Stimulated activated CD8-positive, alpha-beta memory T cell treated with anti-CD3 and anti-CD28 coated beads, Interleukin-7, amount 100 ng/mL, for 24 hours (primary cell): ENCODE measurements around the gene CTNNB1.
"Not testable (repeated sequence)": the region's sequence is repeated elsewhere in the genome, so short reads cannot be mapped to it uniquely, and the experiment has no call there.

Experiments used
- DNase-seq: peaks from one replicate; pipeline ENCODE4 v3.0.0-alpha.2; 2020; ENCODE audit warnings: low read depth

CTNNB1 gene

DNA sequence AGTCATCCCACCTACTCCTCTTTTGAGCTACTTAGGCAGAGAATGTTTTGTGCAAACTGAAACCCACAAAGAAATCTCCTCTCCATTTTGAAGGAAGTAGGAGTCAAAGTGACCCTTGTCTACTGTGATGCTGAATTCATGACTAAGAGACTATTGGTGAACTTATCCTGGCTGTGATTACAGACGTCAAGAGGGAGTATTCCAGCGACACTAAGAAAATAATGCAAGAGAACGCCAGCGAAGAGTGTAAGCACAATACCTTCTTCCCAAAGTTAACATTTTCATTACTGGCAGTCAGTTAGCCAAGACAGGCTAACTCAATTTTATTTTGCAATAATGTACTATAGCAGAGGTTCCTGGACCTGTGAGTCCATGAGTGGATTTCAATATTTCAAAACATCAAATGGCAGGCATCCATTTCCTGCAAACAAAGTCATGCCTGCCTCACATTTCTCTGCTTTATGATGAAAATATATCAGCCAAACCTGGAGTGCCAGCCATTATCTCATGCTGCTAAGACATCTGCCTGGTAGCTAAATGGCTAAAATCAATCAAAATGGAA is 59.0 kb downstream of the CTNNB1 start:
- DNase-seq = no peak

DNA sequence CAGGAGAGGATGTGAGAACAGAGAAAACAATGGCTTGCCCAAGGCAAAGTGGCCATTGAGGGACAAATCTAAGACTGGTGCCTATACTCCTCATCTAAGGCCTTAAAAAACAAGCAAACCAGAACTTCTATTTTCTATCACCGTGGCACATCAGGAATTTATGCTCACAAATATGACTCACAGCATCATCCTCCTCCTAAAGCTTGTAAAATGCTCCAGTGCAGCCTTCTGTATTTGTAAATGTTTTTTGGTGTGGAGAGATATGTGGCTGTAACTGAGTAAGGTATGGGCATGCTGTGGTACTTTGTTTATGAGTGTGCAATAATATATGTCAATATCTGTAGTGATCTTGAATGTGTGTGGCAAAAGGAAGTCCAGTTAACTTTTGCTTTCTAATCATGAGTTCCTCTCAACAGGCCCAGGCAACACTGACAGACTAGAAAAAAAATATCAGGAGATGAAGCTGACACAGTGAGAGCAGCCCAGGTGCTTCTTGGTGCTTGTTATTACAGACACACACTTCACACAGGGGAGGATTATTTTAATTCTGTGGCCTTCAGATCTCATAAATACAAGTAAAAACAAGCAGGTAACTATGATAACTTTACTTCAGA is 60.3 kb downstream of the CTNNB1 start:
- no peak for DNase-seq

DNA sequence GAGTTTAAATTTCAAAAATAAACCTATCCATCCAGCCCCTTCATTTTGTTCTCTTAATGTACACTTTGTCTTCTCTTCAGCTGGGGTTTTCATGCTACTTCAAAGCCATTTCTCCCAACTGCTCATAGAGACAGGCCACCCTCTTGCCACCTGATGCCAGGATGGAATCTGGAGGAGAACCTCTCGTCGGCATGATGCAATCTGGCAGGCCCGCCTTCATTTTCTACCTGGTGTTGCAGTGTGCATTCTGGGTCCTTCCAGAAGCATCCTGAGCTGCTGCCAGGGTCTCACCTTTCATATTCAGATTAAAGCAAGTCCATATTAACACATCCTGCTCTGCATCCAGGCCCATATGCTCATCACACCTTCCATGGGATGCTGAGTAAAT is 60.8 kb downstream of the CTNNB1 start:
- DNase-seq = no peak

DNA sequence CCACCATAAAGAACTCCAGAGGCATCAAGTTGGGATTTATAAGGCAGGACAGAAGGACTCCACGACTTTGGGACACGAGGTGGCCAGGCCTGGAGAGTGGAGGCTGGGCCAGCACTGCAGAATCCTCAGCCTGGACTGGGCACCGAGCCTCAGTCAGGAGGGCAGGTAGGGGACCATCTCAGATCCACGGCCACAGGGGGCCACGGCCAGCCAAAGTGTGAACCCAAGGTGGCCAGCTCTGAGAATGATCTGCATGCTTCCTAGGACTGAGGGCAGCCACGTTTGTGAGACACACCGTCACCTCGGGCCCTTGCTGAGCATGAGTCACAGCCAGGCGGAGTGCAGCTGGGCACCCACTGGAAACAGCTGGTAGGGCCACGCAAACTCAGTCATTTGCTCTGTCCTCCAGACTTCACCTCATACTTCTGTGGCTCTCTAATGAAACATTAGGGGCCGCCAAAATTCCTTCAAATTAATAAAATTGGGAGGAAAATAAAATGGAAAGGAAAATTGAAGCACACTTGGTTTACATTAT is 65.8 kb downstream of the CTNNB1 start:
- DNase-seq = no peak

DNA sequence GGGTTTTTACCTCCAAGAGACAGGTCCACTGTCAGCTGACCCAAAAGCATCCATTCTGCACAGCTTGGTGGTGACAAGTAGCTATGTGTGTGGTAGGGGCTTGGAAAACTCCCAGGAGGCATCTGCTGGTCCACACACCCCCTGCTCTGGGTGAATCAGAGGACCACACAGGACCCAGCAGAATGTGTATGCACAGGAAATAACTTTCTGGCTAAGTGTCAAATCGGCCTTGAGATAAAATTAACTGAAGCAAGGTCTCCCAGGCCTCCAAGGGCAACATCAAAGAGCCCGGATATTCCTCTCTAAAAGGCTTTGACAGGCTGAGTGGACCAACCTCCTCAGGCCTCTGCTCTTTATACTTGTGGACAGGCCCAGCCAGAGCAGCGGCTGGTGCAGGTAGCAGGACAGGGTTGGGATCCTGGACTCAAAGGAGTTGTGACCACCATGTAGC is 66.5 kb downstream of the CTNNB1 start:
- DNase-seq = no peak

DNA sequence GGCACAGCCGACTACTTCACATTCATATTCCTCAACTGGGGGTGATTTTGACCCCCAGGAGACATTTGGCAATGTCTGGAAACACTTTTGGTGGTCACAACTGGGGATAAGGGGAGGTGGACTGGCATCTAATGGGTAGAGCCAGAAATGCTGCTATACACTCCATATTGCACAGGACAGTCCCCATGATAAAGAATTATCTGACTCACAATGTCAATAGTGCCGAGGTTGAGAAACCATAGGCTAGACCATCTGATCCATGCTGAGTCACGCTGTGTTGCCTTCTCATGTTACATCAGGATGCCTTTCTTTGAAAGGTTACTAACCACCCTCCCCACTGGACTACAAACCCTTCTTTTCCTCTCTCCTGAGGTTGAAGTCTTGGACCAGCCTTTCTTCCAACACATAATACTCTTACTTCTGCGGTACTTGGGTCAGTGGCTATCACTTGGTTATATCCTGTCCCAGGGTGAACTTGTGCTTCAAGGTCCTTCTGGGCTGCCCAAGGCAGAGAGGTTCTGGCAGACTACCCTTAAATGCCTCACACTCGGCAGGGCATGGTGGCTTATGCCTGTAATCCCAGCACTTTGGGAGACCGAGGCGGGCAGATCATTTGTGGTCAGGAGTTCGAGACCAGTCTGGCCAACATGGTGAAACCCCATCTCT is 68.8 kb downstream of the CTNNB1 start:
- DNase-seq = no peak

DNA sequence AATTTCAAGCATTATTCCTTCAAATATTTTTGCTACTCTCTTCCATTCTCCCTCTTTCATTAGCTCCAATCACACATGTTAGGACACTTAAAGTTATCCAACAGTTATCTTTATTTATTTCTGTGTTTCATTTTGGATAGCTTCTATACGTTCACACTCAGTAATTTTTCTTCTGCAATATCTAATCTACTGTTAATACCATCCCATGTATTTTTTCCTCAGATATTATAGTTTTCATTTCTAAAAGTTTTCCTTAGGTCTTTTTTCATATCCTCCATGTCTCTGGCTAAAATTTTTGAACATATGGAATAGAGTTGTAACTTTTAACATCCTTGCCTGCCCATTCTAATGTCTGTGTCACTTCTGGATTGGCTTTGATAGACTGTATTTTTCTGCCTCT is 73.4 kb downstream of the CTNNB1 start:
- DNase-seq = no peak

DNA sequence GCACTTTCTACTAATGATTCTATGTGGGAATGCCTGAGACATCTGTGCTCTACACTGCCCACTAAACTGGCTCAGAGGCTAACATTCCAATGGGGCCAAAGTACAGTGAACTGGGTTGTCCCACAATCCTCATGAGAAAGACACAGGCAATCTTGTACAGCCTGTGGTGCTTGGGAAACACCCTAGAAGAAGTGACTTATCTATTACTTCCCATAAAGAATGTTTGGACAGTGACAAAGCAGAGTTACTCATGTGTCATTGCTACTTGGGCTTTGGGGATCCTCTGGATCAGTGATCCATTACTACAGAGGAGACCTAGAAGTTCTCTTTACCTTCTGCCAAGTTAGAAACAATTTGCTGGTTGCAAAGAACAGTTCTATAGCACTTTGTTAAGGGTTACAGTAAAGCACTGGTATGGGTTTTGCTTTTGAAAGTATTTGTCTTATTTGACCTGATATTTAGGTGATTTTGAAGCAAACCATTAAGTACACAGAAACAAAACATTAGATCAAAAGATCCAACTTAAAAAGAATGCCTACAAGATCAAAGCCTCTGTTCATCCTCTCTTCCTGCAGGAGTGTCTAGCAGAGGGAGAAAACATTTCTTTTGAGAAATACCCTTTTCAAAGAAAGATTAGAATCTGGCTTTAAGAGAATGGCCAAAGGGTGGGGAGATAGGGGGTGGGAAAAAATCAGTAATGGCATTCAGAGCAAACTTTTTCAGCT is 75.8 kb downstream of the CTNNB1 start:
- DNase-seq = no peak

DNA sequence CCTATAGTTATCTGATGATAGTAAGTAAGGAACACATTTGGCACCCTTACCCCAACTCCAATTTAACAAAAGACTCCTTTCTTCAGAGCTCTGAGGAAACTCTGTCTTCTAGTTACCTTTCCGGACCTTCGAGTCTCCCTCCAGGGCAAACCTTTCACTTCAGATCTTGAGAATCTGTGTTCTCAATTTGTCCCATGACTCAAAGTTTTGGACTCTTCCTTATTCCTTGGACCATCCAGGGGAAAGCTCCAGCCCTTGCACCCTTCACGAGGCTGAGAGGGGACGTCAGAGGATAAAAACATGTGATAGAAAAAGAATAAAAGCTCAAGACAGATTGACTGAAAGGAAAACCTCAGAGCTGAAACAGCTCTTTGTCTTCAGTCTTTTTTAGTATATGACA is 76.9 kb downstream of the CTNNB1 start:
- DNase-seq = no peak

DNA sequence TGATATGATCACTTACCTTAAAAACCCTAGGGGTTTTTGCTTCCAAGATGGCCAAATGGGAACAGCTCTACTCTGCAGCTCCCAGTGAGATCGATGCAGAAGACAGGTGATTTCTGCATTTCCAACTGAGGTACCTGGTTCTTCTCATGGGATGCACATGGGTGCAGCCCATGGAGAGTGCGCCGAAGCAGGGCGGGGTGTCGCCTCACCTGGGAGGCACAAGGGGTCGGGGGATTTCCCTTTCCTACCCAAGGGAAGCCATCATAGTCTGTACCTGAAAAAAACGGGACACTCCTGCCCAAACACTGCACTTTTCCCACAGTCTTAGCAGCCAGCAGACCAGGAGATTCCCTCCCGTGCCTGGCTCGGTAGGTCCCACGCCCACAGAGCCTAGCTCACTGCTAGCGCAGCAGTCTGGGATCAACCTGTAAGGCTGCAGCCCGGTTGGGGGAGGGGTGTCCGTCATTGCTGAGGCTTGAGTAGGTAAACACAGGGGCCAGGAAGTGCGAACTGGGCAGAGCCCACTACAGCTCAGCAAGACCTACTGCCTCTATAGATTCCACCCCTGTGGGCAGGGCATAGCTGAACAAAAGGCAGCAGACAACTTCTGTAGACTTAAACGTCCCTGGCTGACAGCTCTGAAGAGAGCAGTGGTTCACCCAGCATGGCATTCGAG is 78.6 kb downstream of the CTNNB1 start:
- no peak for DNase-seq

DNA sequence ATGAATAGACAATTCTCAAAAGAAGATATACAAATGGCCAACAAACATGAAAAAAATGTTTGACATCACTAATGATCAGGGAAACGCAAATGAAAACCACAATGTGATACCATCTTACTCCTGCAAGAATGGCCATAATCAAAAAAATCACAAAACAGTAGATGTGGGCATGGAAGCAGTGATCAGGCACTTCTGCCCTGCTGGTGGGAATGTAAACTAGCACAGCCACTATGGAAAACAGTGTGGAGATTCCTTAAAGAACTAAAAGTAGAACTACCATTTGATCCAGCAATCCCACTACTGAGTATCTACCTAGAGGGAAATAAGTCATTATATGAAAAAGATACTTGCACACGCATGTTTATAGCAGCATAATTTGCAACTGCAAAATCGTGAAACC is 85.6 kb downstream of the CTNNB1 start:
- DNase-seq = not testable (repeated sequence)

DNA sequence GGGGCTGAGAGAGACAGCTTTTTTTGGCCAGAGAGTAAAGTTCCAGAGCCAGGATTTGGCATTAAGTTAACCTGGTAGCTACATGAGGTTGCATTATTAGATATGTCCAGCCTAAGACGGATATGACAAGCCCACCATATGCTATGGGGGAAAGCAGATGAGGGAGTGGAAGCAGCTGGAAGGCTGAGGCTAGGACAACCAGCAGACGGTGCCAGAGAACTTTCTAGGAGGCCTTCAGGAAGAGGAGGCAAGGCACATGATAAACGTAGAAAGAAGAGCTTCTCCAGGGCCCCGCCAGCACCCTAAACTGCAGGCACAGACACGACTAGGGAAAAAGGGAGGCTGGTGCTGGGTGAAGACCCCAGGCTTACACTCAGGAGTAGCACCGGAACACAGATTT is 87.0 kb downstream of the CTNNB1 start:
- no peak for DNase-seq

DNA sequence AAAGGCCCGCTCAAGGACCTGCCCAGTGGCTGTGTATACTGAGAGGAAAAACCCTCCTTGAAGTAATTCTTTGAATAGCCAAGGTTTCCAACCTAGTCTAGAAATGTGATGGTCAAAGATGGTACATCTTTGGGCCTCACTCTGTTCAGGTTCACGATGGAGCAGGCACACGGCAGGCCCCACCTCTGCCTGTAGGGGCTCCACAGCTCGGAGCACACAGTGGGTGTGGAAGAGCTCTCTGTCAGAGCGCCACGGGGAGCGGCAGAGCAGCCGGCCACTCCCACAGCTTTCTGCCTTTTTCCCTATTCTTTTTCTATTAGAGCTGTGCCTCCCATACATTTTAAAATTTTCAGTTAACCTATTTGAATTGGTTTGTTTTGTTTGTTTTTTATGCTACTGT is 89.5 kb downstream of the CTNNB1 start:
- no peak for DNase-seq
